H9 (cell line): ENCODE results near the gene DSCAM. TPM values are rescaled to one million over a fixed set of nuclear protein-coding genes. Genes with fewer than 3 reads are reported as not detected.

Experiments used
- DNase-seq: peaks from one replicate; pipeline ENCODE4 v3.0.0-alpha.2; 2017
- H2AFZ ChIP-seq: one replicate; pipeline ENCODE4 v1.6.1; 2013; ENCODE audit warnings: mild to moderate bottlenecking, low read length, control low read depth, moderate library complexity
- H2AK5ac ChIP-seq: 2 replicates; pipeline ENCODE4 v1.6.1; 2013; ENCODE audit warnings: low read length, control low read depth, mixed read lengths; ENCODE audit not compliant: insufficient read length
- H2BK120ac ChIP-seq: one replicate; pipeline ENCODE4 v1.6.1; 2013; ENCODE audit warnings: low read depth, mild to moderate bottlenecking, low read length, control low read depth, inconsistent platforms; ENCODE audit not compliant: poor library complexity, severe bottlenecking
- H2BK12ac ChIP-seq: 2 replicates; pipeline ENCODE4 v1.6.1; 2013; ENCODE audit warnings: low read length, control low read depth, mixed read lengths, low read depth; ENCODE audit not compliant: insufficient read length
- H2BK15ac ChIP-seq: 2 replicates; pipeline ENCODE4 v1.6.1; 2013; ENCODE audit warnings: low read depth, low read length, control low read depth
- H2BK20ac ChIP-seq: one replicate; pipeline ENCODE4 v1.6.1; 2013; ENCODE audit warnings: low read depth, mild to moderate bottlenecking, low read length, control low read depth, inconsistent platforms; ENCODE audit not compliant: poor library complexity, severe bottlenecking
- H2BK5ac ChIP-seq: 2 replicates; pipeline ENCODE4 v1.6.1; 2013; ENCODE audit warnings: low read length, control low read depth, mixed read lengths; ENCODE audit not compliant: insufficient read length
- H3K14ac ChIP-seq: 2 replicates; pipeline ENCODE4 v1.6.1; 2013; ENCODE audit warnings: low read length, control low read depth; ENCODE audit not compliant: insufficient read depth
- H3K18ac ChIP-seq: 2 replicates; pipeline ENCODE4 v1.6.1; 2013; ENCODE audit warnings: low read depth, mild to moderate bottlenecking, mixed read lengths, low read length, control low read depth; ENCODE audit not compliant: insufficient read length
- H3K23ac ChIP-seq: 2 replicates; pipeline ENCODE4 v1.6.1; 2013; ENCODE audit warnings: low read length, control low read depth, mixed read lengths, low read depth; ENCODE audit not compliant: insufficient read length
- H3K23me2 ChIP-seq: 2 replicates; pipeline ENCODE4 v1.6.1; 2013; ENCODE audit warnings: low read depth, mild to moderate bottlenecking, mixed read lengths, low read length, control low read depth; ENCODE audit not compliant: insufficient read length, poor library complexity, severe bottlenecking
- H3K27ac ChIP-seq: 2 replicates; pipeline ENCODE4 v1.5.1; 2013; ENCODE audit warnings: low read length, control low read depth, mixed read lengths, low read depth; ENCODE audit not compliant: insufficient read length
- H3K27me3 ChIP-seq: 2 replicates; pipeline ENCODE4 v1.6.1; 2013; ENCODE audit warnings: low read length, control low read depth, inconsistent platforms; ENCODE audit not compliant: insufficient read depth
- H3K4ac ChIP-seq: 2 replicates; pipeline ENCODE4 v1.6.1; 2013; ENCODE audit warnings: low read depth, mild to moderate bottlenecking, control low read depth, inconsistent platforms, low read length, moderate library complexity
- H3K4me1 ChIP-seq: 2 replicates; pipeline ENCODE4 v1.6.1; 2013; ENCODE audit warnings: low read length, control low read depth, inconsistent platforms; ENCODE audit not compliant: insufficient read depth
- H3K4me2 ChIP-seq: 2 replicates; pipeline ENCODE4 v1.6.1; 2013; ENCODE audit warnings: low read length, control low read depth, mixed read lengths; ENCODE audit not compliant: insufficient read length, insufficient read depth
- H3K56ac ChIP-seq: 2 replicates; pipeline ENCODE4 v1.6.1; 2013; ENCODE audit warnings: low read depth, mild to moderate bottlenecking, mixed read lengths, low read length, control low read depth; ENCODE audit not compliant: insufficient read length
- H3K79me1 ChIP-seq: 2 replicates; pipeline ENCODE4 v1.6.1; 2013; ENCODE audit warnings: low read depth, mild to moderate bottlenecking, moderate library complexity, low read length, control low read depth, inconsistent platforms; ENCODE audit not compliant: insufficient read depth, poor library complexity, severe bottlenecking
- H3K79me2 ChIP-seq: 2 replicates; pipeline ENCODE4 v1.6.1; 2013; ENCODE audit warnings: low read length, control low read depth, inconsistent platforms; ENCODE audit not compliant: insufficient read depth
- H3K9ac ChIP-seq: 2 replicates; pipeline ENCODE4 v1.6.1; 2013; ENCODE audit warnings: low read length, control low read depth, mixed read lengths; ENCODE audit not compliant: insufficient read length; ENCODE audit errors: extremely low read depth
- H3K9me3 ChIP-seq: one replicate; pipeline ENCODE4 v1.6.1; 2013; ENCODE audit warnings: low read depth, low read length, inconsistent platforms; ENCODE audit not compliant: control insufficient read depth
- H3T11ph ChIP-seq: one replicate; pipeline ENCODE4 v1.6.1; 2013; ENCODE audit warnings: mild to moderate bottlenecking, low read length, control low read depth, inconsistent platforms
- H4K20me1 ChIP-seq: one replicate; pipeline ENCODE4 v1.6.1; 2013; ENCODE audit not compliant: control insufficient read depth, insufficient read length, insufficient read depth
- H4K5ac ChIP-seq: 2 replicates; pipeline ENCODE4 v1.6.1; 2013; ENCODE audit warnings: low read depth, mild to moderate bottlenecking, mixed read lengths, low read length, control low read depth; ENCODE audit not compliant: insufficient read length
- H4K8ac ChIP-seq: replicated peaks from 2 replicates; pipeline ENCODE4 v1.6.1; 2013; ENCODE audit warnings: low read length, control low read depth, mixed read lengths, low read depth; ENCODE audit not compliant: insufficient read length
- H4K91ac ChIP-seq: 2 replicates; pipeline ENCODE4 v1.6.1; 2013; ENCODE audit warnings: low read depth, mild to moderate bottlenecking, moderate library complexity, mixed read lengths, low read length, control low read depth; ENCODE audit not compliant: insufficient read length
- H3K27ac Mint-ChIP-seq, 3 experiments: 2 replicates in 2 of 3; 3 replicates in 1 of 3; pipeline ENCODE4 v1.8.0; 2020 to 2021; ENCODE audit warnings: mixed read lengths in 3 of 3, mild to moderate bottlenecking in 1 of 3, moderate library complexity in 1 of 3
- H3K27me3 Mint-ChIP-seq: 2 replicates; pipeline ENCODE4 v1.8.0; 2021; ENCODE audit warnings: low read depth, mild to moderate bottlenecking, moderate library complexity, mixed read lengths
- H3K36me3 Mint-ChIP-seq, 3 experiments: 2 replicates in 2 of 3; 3 replicates in 1 of 3; pipeline ENCODE4 v1.8.0; 2020 to 2021; ENCODE audit warnings: low read depth in 3 of 3, mixed read lengths in 3 of 3; ENCODE audit not compliant: insufficient read depth in 1 of 3
- H3K4me1 Mint-ChIP-seq, 2 experiments: 2 replicates each; pipeline ENCODE4 v1.8.0; 2020; ENCODE audit warnings: mixed read lengths in 2 of 2
- H3K4me3 Mint-ChIP-seq, 2 experiments: 2 replicates in 1 of 2; 3 replicates in 1 of 2; pipeline ENCODE4 v1.8.0; 2020 to 2021; ENCODE audit warnings: mild to moderate bottlenecking in 2 of 2, mixed read lengths in 2 of 2, moderate library complexity in 1 of 2
- H3K9me3 Mint-ChIP-seq, 2 experiments: 2 replicates in 1 of 2; 3 replicates in 1 of 2; pipeline ENCODE4 v1.8.0; 2020; ENCODE audit warnings: mild to moderate bottlenecking in 2 of 2, mixed read lengths in 2 of 2, moderate library complexity in 1 of 2
- WGBS: extraction: QIAGEN DNeasy Blood & Tissue Kit; methylation state at CpG from one replicate; pipeline ENCODE4 v1.1.7; 2013; ENCODE audit warnings: missing lambda C conversion rate, low lambda C conversion rate, mixed read lengths; ENCODE audit not compliant: insufficient read length; ENCODE audit errors: extremely low coverage; 5-methylcytosine and 5-hydroxymethylcytosine counted together
- total RNA-seq: library from RNA; stranded (reverse); gene quantifications from 2 replicates; pipeline ENCODE4 v1.2.1, GENCODE V29; 2021
- TF ChIP-seq, protein P1 (sequence below): fragments of 200-600 bp; sonication (generic); conservative IDR thresholded peaks from 3 replicates; pipeline ENCODE4 v1.8.0; 2021; ENCODE audit warnings: antibody characterized with exemption, mild to moderate bottlenecking

DSCAM gene
- total RNA-seq, 1 experiment from 2014 or later: 0.17 TPM

DNA sequence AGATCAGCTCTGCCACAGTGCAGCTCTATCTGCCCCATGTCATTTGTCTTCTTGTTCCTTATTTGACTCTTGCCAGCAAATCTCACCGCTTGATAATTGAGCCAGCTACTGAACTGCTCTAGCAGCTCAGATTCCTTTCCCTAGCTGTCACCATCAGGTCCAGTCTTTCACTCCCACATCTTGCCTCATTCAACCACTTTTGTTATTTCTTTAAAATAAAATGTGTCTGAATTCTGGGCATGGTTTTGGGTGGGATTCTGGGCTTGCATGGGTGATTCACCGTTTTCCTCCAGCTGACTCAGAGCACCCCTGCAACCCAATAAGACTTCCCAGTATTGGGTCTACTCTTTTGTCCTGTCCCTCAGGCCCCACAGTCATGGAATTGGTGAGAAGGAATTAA, 215.7 kb downstream of the DSCAM start:
- no peak overlapping the region for H3K4me2 ChIP-seq
- no peaks in the 10 kb centered on the region for H4K20me1 ChIP-seq
- H3K4me1 ChIP-seq: no peaks in the 10 kb centered on the region
- no peaks in the 10 kb centered on the region for H3K36me3 Mint-ChIP-seq
- H3K14ac ChIP-seq: no peak overlapping the region
- no peak overlapping the region for H3T11ph ChIP-seq
- H3K27ac Mint-ChIP-seq: no peak overlapping the region
- H2BK15ac ChIP-seq: no peak overlapping the region
- no peak overlapping the region for H4K8ac ChIP-seq
- no peaks in the 10 kb centered on the region for H3K79me2 ChIP-seq
- WGBS: no CpG with 5 or more reads among the region's 2 CpGs
- H2BK12ac ChIP-seq: no peak overlapping the region
- no peak for DNase-seq
- H3K4ac ChIP-seq: no peak overlapping the region
- H3K79me1 ChIP-seq: no peaks in the 10 kb centered on the region
- H2BK5ac ChIP-seq: no peak overlapping the region
- no peaks in the 10 kb centered on the region for H3K23me2 ChIP-seq
- H3K9ac ChIP-seq: no peak overlapping the region
- no peaks in the 10 kb centered on the region for H3K27me3 ChIP-seq
- no peak overlapping the region for H3K23ac ChIP-seq
- H3K18ac ChIP-seq: no peak overlapping the region
- H2BK20ac ChIP-seq: no peak overlapping the region
- H3K4me3 Mint-ChIP-seq: no peak overlapping the region
- H2AK5ac ChIP-seq: no peak overlapping the region
- TF ChIP-seq, protein P1, sequence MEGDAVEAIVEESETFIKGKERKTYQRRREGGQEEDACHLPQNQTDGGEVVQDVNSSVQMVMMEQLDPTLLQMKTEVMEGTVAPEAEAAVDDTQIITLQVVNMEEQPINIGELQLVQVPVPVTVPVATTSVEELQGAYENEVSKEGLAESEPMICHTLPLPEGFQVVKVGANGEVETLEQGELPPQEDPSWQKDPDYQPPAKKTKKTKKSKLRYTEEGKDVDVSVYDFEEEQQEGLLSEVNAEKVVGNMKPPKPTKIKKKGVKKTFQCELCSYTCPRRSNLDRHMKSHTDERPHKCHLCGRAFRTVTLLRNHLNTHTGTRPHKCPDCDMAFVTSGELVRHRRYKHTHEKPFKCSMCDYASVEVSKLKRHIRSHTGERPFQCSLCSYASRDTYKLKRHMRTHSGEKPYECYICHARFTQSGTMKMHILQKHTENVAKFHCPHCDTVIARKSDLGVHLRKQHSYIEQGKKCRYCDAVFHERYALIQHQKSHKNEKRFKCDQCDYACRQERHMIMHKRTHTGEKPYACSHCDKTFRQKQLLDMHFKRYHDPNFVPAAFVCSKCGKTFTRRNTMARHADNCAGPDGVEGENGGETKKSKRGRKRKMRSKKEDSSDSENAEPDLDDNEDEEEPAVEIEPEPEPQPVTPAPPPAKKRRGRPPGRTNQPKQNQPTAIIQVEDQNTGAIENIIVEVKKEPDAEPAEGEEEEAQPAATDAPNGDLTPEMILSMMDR: no peak
- no peak overlapping the region for H3K56ac ChIP-seq
- H3K9me3 Mint-ChIP-seq: no peaks in the 10 kb centered on the region
- no peaks in the 10 kb centered on the region for H3K27me3 Mint-ChIP-seq
- H3K9me3 ChIP-seq: no peaks in the 10 kb centered on the region
- H3K4me1 Mint-ChIP-seq: 0 out of 4 replicates have a peak, but pooled peaks cover 0 to 2% of the 10 kb centered on the region in 2 experiments
- no peak overlapping the region for H2AFZ ChIP-seq
- H2BK120ac ChIP-seq: no peak overlapping the region
- no peak overlapping the region for H4K91ac ChIP-seq
- no peak overlapping the region for H3K27ac ChIP-seq
- H4K5ac ChIP-seq: no peak overlapping the region
